HG03575 (cell line): ENCODE measurements around the gene COL16A1.

ENCODE experiments used
- ATAC-seq: cut with Tn5 transposase; IDR thresholded peaks from one replicate; pipeline ENCODE4 v1.9.1; 2021; ENCODE audit not compliant: unreplicated experiment, insufficient number of reproducible peaks, low FRiP score; ENCODE audit errors: extremely low read depth

The COL16A1 gene

GRCh38 chr1:31703431-31704270 is at the start of gene COL16A1:
COL16A1 (minus strand) TSS chr1:31704017; CDS start chr1:31702193, 1,824 bp downstream.
- ATAC-seq, result no peak

- ATAC-seq, result no peak
These were observed 49.2 kb upstream of the COL16A1 start for GRCh38 chr1:31752952-31753475.

- no peak for ATAC-seq
These were observed 48.4 kb upstream of the COL16A1 start for GRCh38 chr1:31752258-31752657.

- ATAC-seq, result no peak
These were observed 48.0 kb upstream of the COL16A1 start for GRCh38 chr1:31751822-31752241.

DNA sequence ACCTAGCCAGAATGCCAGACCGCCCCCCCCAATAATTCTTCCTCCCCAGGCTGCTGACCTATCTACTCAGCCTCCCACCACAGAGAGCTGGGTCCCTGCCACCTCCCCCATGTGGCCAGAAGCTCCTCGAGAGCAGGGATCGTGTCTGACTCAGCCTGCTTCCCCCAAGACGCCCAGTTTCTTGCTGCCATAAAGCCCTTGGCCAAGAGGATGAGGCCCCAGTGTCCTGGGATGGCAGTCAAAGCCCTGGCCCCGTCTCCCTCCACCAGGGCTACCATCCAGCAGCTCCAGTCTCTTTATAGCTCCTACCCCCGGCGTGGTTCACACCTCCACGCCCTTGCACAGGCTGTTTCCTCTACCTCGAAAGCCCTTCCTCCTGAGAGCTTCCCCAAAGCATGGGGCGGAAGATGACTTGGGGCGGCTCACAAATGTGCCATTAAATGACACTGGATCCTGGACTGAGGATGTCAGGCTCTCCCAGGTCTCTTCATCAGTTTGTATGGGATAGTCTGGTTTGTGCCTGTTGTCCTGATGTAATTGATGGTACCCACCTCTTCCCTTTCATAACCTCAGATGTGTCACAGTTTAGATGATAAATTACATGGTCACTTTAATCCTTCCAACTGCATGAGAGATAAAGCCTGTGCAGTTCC is 47.2 kb upstream of the COL16A1 start:
- no peak for ATAC-seq

- ATAC-seq, result no peak
These were observed 46.2 kb upstream of the COL16A1 start for GRCh38 chr1:31749785-31750735.

- no peak for ATAC-seq
These were observed 44.5 kb upstream of the COL16A1 start for GRCh38 chr1:31748365-31748764.

- no peak for ATAC-seq
These were observed 43.5 kb upstream of the COL16A1 start for GRCh38 chr1:31747304-31747703.

DNA sequence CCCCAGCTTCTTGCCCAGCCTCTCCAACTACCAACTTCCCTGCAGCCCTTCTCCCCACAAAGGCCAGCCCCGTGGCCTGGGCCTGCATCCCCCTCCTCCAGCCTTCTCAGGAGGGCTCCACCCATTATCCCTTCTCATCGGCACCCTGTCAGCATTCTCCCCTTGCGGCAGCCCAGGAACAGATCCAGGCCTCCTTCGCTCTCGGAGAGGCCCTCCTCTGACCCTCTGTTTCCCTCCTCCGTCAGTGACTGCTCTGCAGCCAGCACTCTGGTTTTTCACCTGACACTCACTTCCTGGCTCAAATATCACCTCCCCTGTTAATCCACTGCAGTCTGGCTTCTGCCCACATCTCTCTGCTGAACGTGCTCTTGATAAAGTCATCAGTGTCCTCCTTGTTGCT is 42.9 kb upstream of the COL16A1 start:
- no peak for ATAC-seq

GRCh38 chr1:31745946-31746670 is 42.3 kb upstream of the COL16A1 start:
- no peak for ATAC-seq

GRCh38 chr1:31745096-31745945 is 41.5 kb upstream of the COL16A1 start:
- ATAC-seq, result no peak

- ATAC-seq, result no peak
These were observed 40.5 kb upstream of the COL16A1 start for GRCh38 chr1:31744165-31744888.

GRCh38 chr1:31742462-31743212 is 38.8 kb upstream of the COL16A1 start:
- no peak for ATAC-seq

- no peak for ATAC-seq
These were observed 35.5 kb upstream of the COL16A1 start for GRCh38 chr1:31739346-31739745.

DNA sequence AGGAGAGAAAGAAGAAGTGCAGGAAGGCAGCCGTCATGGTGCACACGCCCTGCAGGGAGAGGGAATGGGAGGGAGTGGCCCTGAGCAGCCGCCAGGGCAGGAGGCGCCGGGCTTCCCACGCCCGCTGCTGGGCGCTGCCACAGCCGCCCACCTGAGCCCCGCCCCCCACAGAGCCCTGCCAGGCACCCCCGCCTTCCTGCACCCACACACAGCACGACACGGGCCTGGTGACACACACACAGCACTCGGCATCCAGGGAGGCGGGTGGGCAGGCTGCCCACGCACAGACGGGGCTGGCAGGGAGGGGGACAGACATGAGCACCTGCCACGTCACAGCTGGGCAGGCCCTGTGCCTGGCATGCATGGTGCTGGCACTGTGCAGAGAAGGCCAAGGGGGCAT is 32.9 kb upstream of the COL16A1 start:
- ATAC-seq, result no peak

- no peak for ATAC-seq
These were observed 31.8 kb upstream of the COL16A1 start for GRCh38 chr1:31735571-31735970.
